Measurements from ENCODE around the gene OR2A1.
"Not testable (repeated sequence)": the region's sequence is repeated elsewhere in the genome, so short reads cannot be mapped to it uniquely, and the experiment has no call there.

DNA sequence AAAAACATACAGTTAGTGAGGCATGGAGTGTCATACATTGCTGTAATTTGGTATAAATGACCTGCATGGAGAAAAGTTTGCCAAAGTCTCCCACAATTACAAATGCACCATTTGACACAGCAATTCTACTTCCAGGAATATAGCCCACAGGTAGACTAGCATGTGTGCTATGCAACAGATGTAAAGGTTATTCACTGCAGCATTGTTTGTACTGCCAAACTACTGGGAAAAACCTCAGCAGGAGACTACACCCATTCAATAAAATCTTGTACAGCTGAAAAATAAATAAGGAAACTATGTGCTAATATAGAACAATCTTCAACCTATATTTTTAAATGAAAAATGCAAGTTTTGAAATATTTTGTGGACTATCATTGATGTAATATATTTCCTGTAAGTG is 17.8 kb downstream of the OR2A1 start:
- TF ChIP-seq, protein P1, sequence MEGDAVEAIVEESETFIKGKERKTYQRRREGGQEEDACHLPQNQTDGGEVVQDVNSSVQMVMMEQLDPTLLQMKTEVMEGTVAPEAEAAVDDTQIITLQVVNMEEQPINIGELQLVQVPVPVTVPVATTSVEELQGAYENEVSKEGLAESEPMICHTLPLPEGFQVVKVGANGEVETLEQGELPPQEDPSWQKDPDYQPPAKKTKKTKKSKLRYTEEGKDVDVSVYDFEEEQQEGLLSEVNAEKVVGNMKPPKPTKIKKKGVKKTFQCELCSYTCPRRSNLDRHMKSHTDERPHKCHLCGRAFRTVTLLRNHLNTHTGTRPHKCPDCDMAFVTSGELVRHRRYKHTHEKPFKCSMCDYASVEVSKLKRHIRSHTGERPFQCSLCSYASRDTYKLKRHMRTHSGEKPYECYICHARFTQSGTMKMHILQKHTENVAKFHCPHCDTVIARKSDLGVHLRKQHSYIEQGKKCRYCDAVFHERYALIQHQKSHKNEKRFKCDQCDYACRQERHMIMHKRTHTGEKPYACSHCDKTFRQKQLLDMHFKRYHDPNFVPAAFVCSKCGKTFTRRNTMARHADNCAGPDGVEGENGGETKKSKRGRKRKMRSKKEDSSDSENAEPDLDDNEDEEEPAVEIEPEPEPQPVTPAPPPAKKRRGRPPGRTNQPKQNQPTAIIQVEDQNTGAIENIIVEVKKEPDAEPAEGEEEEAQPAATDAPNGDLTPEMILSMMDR (IDR thresholded peaks at IDR 0.05), result not testable (repeated sequence)
- TF ChIP-seq POLR2A (IDR thresholded peaks at IDR 0.05), result not testable (repeated sequence)

All from adrenal gland (tissue), 5 donors.